Liver (tissue), 9 donors: ENCODE measurements around the gene NIP7. TPM values are rescaled to one million over a fixed set of nuclear protein-coding genes. Genes with fewer than 3 reads are reported as not detected.

Experiments used
- DNase-seq: peaks from one replicate; pipeline ENCODE4 v3.0.0-alpha.2; 2017; ENCODE audit warnings: low spot score
- H3K27ac ChIP-seq, 2 donors: one replicate each; pipeline ENCODE4 v1.7.0; 2013; ENCODE audit warnings: inconsistent platforms in 2 of 2, low read length in 2 of 2, control low read depth in 1 of 2, low read depth in 1 of 2, mild to moderate bottlenecking in 1 of 2
- H3K27me3 ChIP-seq, 4 donors: one replicate each; pipeline versions ENCODE4 v1.6.1 to v1.7.0; 2013; ENCODE audit warnings: low read length in 3 of 4, inconsistent platforms in 1 of 4, mild to moderate bottlenecking in 1 of 4, moderate library complexity in 1 of 4; ENCODE audit not compliant: control insufficient read depth in 4 of 4, insufficient read depth in 4 of 4
- H3K36me3 ChIP-seq, 4 donors: one replicate each; pipeline versions ENCODE4 v1.6.1 to v1.7.0; 2013; ENCODE audit warnings: low read length in 3 of 4, mild to moderate bottlenecking in 3 of 4, low read depth in 1 of 4, moderate library complexity in 1 of 4; ENCODE audit not compliant: control insufficient read depth in 4 of 4, insufficient read depth in 3 of 4
- H3K4me1 ChIP-seq, 4 donors: one replicate each; pipeline versions ENCODE4 v1.6.1 to v1.7.0; 2013; ENCODE audit warnings: low read length in 3 of 4, mild to moderate bottlenecking in 3 of 4, moderate library complexity in 1 of 4; ENCODE audit not compliant: control insufficient read depth in 4 of 4, insufficient read depth in 4 of 4
- H3K4me3 ChIP-seq, 3 donors: one replicate each; pipeline versions ENCODE4 v1.6.1 to v1.7.0; 2013; ENCODE audit warnings: low read length in 3 of 3, control low read depth in 1 of 3, low read depth in 1 of 3, mild to moderate bottlenecking in 1 of 3
- H3K9ac ChIP-seq, 2 donors: one replicate each; pipeline ENCODE4 v1.7.0; 2013; ENCODE audit warnings: low read length in 2 of 2, mild to moderate bottlenecking in 2 of 2, moderate library complexity in 2 of 2, control low read depth in 1 of 2, low read depth in 1 of 2
- H3K9me3 ChIP-seq, 4 donors: one replicate each; pipeline versions ENCODE4 v1.6.1 to v1.7.0; 2013; ENCODE audit warnings: low read length in 3 of 4; ENCODE audit not compliant: control insufficient read depth in 4 of 4
- EGR1 ChIP-seq, 2 donors: IDR thresholded peaks; 2 replicates each; pipeline ENCODE4 v1.6.1; 2016 to 2018; ENCODE audit warnings: antibody characterized with exemption in 2 of 2, low read depth in 2 of 2
- FOXA1 ChIP-seq: IDR thresholded peaks from 2 replicates; pipeline ENCODE4 v1.6.1; 2016; ENCODE audit warnings: antibody characterized with exemption
- FOXA2 ChIP-seq: IDR thresholded peaks from 2 replicates; pipeline ENCODE4 v1.6.1; 2016; ENCODE audit warnings: antibody characterized with exemption
- GABPA ChIP-seq, 2 donors: IDR thresholded peaks in 1 of 2; conservative IDR thresholded peaks in 1 of 2; 2 replicates each; pipeline ENCODE4 v1.6.1; 2016; ENCODE audit warnings: antibody characterized with exemption in 2 of 2, mild to moderate bottlenecking in 1 of 2, moderate library complexity in 1 of 2
- HNF4A ChIP-seq, 2 donors: conservative IDR thresholded peaks; 2 replicates each; pipeline ENCODE4 v1.6.1; 2016; ENCODE audit warnings: antibody characterized with exemption in 2 of 2, mild to moderate bottlenecking in 2 of 2
- HNF4G ChIP-seq: IDR thresholded peaks from 2 replicates; pipeline ENCODE4 v1.6.1; 2016; ENCODE audit warnings: antibody characterized with exemption
- NR2F2 ChIP-seq: IDR thresholded peaks from 2 replicates; pipeline ENCODE4 v1.6.1; 2016; ENCODE audit warnings: antibody characterized with exemption
- RAD21 ChIP-seq, 2 donors: IDR thresholded peaks; 2 replicates each; pipeline ENCODE4 v1.6.1; 2016; ENCODE audit warnings: antibody characterized with exemption in 2 of 2, mild to moderate bottlenecking in 2 of 2
- RXRA ChIP-seq, 2 donors: IDR thresholded peaks; 2 replicates each; pipeline ENCODE4 v1.6.1; 2017 to 2018; ENCODE audit warnings: antibody characterized with exemption in 2 of 2, mild to moderate bottlenecking in 1 of 2
- SP1 ChIP-seq: IDR thresholded peaks from 2 replicates; pipeline ENCODE4 v1.6.1; 2018; ENCODE audit warnings: antibody characterized with exemption, mild to moderate bottlenecking
- TAF1 ChIP-seq: conservative IDR thresholded peaks from 2 replicates; pipeline ENCODE4 v1.6.1; 2016; ENCODE audit warnings: antibody characterized with exemption, mild to moderate bottlenecking
- YY1 ChIP-seq: IDR thresholded peaks from 2 replicates; pipeline ENCODE4 v1.6.1; 2016; ENCODE audit warnings: antibody characterized with exemption, mild to moderate bottlenecking
- ZBTB33 ChIP-seq: IDR thresholded peaks from 2 replicates; pipeline ENCODE4 v1.6.1; 2016; ENCODE audit warnings: antibody characterized with exemption
- WGBS: extraction: QIAGEN DNeasy Blood & Tissue Kit; methylation state at CpG from one replicate; pipeline ENCODE4 v1.1.7; 2013; 5-methylcytosine and 5-hydroxymethylcytosine counted together
- polyA plus RNA-seq, 2 donors: library from polyadenylated mRNA; stranded (reverse) in 1 of 2; unstranded in 1 of 2; fragments of 200-250 nt in 1 of 2; fragments of >200 nt in 1 of 2; fragmentation: Nextera tagmentation in 1 of 2; extraction: Ambion mirVana in 1 of 2; gene quantifications; one replicate each; pipeline versions ENCODE4 v1.2.1 to v1.2.3, GENCODE V29; 2013 to 2015
- total RNA-seq, 2 donors: library from RNA; depleted of rRNA; stranded (reverse); fragments of >200 nt; gene quantifications; one replicate each; pipeline ENCODE4 v1.2.3, GENCODE V29; 2014
- TF ChIP-seq, protein P1 (sequence below): IDR thresholded peaks from 2 replicates; pipeline ENCODE4 v1.6.1; 2016; ENCODE audit warnings: antibody characterized with exemption, mild to moderate bottlenecking
- TF ChIP-seq, protein P2 (sequence below): IDR thresholded peaks from 2 replicates; pipeline ENCODE4 v1.6.1; 2016; ENCODE audit warnings: antibody characterized with exemption
- TF ChIP-seq, protein P3 (sequence below): IDR thresholded peaks from 2 replicates; pipeline ENCODE4 v1.6.1; 2016; ENCODE audit warnings: antibody characterized with exemption
- TF ChIP-seq, protein P4 (sequence below): fragments of 150-350 bp; IDR thresholded peaks from 2 replicates; pipeline ENCODE4 v1.5.1; 2017; ENCODE audit warnings: improper control_type of control experiment, low read depth, low read length; ENCODE audit not compliant: missing input control
- donor health status: healthy.
- donor health status: healthy.
- donor health status: healthy.
- donor health status: healthy.
- donor health status: healthy.

The NIP7 gene
- total and polyA plus RNA-seq, 4 donors: 7.4 to 14.0 (median 11.1) TPM

DNA sequence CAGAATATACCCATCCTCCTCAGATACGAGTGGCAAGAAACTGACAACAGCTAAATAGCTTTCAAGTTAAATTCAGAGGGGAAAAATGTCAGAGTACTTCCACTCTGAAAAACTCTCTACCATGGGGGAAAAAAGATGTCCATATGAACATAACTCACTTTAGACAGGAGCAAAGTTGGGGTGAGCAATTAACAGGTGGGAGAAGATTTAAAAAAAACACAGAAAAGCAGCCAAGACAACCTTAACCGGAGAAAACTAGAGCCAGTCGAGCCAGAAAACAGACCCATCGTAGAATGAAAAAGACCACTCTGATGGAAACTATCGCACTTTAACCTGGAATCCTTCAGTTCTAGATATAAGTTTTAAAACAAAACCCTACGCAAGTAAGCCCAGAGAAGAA lies 45.4 kb downstream of the NIP7 start:
- Histone ChIP-seq H3K27me3 (no peaks in the 10 kb centered on the region), H3K27ac (peak overlapping the region; percentile 58 to 82), H3K4me1 (peaks cover 0 to 10% (median 3%) of the 10 kb centered on the region in 4 donors), H3K9ac (peak overlapping the region; percentile 89 to 91), H3K36me3 (peaks cover 3 to 23% (median 16%) of the 10 kb centered on the region in 4 donors), H3K9me3 (no peaks in the 10 kb centered on the region), H3K4me3 (peak overlapping the region; percentile 80 to 94 (median 83))
- TF ChIP-seq SP1 (no peak), FOXA1 (no peak), NR2F2 (no peak), FOXA2 (no peak), RXRA (IDR thresholded peaks at IDR 0.05) (no peak), RAD21 (IDR thresholded peaks at IDR 0.05) (no peak), TAF1 (no peak), GABPA (IDR thresholded peaks at IDR 0.05 in 1 of 2, conservative IDR thresholded peaks at IDR 0.05 in 1 of 2) (no peak), EGR1 (IDR thresholded peaks at IDR 0.05; ENCODE audit: low read depth in 2 of 2) (no peak), HNF4G (no peak)
- TF ChIP-seq, protein P1, sequence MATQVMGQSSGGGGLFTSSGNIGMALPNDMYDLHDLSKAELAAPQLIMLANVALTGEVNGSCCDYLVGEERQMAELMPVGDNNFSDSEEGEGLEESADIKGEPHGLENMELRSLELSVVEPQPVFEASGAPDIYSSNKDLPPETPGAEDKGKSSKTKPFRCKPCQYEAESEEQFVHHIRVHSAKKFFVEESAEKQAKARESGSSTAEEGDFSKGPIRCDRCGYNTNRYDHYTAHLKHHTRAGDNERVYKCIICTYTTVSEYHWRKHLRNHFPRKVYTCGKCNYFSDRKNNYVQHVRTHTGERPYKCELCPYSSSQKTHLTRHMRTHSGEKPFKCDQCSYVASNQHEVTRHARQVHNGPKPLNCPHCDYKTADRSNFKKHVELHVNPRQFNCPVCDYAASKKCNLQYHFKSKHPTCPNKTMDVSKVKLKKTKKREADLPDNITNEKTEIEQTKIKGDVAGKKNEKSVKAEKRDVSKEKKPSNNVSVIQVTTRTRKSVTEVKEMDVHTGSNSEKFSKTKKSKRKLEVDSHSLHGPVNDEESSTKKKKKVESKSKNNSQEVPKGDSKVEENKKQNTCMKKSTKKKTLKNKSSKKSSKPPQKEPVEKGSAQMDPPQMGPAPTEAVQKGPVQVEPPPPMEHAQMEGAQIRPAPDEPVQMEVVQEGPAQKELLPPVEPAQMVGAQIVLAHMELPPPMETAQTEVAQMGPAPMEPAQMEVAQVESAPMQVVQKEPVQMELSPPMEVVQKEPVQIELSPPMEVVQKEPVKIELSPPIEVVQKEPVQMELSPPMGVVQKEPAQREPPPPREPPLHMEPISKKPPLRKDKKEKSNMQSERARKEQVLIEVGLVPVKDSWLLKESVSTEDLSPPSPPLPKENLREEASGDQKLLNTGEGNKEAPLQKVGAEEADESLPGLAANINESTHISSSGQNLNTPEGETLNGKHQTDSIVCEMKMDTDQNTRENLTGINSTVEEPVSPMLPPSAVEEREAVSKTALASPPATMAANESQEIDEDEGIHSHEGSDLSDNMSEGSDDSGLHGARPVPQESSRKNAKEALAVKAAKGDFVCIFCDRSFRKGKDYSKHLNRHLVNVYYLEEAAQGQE: no peak
- TF ChIP-seq, protein P2, sequence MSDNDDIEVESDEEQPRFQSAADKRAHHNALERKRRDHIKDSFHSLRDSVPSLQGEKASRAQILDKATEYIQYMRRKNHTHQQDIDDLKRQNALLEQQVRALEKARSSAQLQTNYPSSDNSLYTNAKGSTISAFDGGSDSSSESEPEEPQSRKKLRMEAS: no peak
- TF ChIP-seq, protein P3, sequence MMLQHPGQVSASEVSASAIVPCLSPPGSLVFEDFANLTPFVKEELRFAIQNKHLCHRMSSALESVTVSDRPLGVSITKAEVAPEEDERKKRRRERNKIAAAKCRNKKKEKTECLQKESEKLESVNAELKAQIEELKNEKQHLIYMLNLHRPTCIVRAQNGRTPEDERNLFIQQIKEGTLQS: no peak
- TF ChIP-seq, protein P4, sequence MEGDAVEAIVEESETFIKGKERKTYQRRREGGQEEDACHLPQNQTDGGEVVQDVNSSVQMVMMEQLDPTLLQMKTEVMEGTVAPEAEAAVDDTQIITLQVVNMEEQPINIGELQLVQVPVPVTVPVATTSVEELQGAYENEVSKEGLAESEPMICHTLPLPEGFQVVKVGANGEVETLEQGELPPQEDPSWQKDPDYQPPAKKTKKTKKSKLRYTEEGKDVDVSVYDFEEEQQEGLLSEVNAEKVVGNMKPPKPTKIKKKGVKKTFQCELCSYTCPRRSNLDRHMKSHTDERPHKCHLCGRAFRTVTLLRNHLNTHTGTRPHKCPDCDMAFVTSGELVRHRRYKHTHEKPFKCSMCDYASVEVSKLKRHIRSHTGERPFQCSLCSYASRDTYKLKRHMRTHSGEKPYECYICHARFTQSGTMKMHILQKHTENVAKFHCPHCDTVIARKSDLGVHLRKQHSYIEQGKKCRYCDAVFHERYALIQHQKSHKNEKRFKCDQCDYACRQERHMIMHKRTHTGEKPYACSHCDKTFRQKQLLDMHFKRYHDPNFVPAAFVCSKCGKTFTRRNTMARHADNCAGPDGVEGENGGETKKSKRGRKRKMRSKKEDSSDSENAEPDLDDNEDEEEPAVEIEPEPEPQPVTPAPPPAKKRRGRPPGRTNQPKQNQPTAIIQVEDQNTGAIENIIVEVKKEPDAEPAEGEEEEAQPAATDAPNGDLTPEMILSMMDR: no peak
- WGBS: 5% methylated on average over 6 of the region's 6 CpGs
- no peak for DNase-seq

DNA sequence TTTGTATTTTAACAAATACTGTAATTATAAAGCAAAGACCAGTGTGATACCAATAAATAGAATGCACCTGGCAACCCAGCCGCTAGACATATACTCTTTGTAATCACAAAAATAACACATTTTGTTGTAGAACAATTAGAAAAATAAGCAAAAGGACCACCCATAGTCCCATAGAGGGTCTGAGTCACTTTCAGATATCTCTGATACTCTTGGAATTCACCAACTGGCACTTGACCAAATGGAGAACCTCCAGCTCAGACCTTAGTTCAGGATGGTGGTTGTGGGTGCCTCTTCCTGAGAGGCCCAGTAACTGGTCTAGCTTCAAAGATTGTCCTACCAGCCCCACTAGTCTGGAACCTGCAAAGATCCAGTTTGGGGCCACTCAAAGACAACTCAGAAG lies 47.0 kb downstream of the NIP7 start:
- peaks cover 2 to 16% (median 13%) of the 10 kb centered on the region in 4 donors for H3K36me3 ChIP-seq
- no peak overlapping the region for H3K9ac ChIP-seq
- no peaks in the 10 kb centered on the region for H3K27me3 ChIP-seq
- peaks cover 0 to 10% (median 3%) of the 10 kb centered on the region in 4 donors for H3K4me1 ChIP-seq
- H3K9me3 ChIP-seq: no peaks in the 10 kb centered on the region
- WGBS: 97% methylated on average over 1 of the region's 1 CpG
- H3K4me3 ChIP-seq: no peak overlapping the region
- DNase-seq: no peak
- H3K27ac ChIP-seq: no peak overlapping the region
- TF ChIP-seq, protein P4: no peak
- TF ChIP-seq YY1 (no peak), NR2F2 (no peak), GABPA (IDR thresholded peaks at IDR 0.05 in 1 of 2, conservative IDR thresholded peaks at IDR 0.05 in 1 of 2) (no peak), TAF1 (no peak), HNF4A (conservative IDR thresholded peaks at IDR 0.05) (no peak), RXRA (IDR thresholded peaks at IDR 0.05) (no peak), SP1 (no peak), ZBTB33 (no peak), FOXA2 (no peak), HNF4G (no peak)
- TF ChIP-seq, protein P3: no peak
- TF ChIP-seq, protein P1: no peak
